NCI-H1092 treated with DMSO at 0.1 percent for 48 hours (cell line): ENCODE results near the gene UBALD2.
"Not testable (repeated sequence)": the region's sequence is repeated elsewhere in the genome, so short reads cannot be mapped to it uniquely, and the experiment has no call there.

ENCODE experiments used
- DNase-seq: peaks from one replicate; lab custom pipeline; 2025; lab: John Stamatoyannopoulos, UW

Gene UBALD2

GRCh38 chr17:76246080-76247066, 18.8 kb upstream of the UBALD2 start:
- DNase-seq = no peak

GRCh38 chr17:76247304-76247703, 17.8 kb upstream of the UBALD2 start:
- DNase-seq = no peak

- no peak for DNase-seq
Observed at GRCh38 chr17:76248013-76248782, 16.9 kb upstream of the UBALD2 start.

- DNase-seq = no peak
Observed at GRCh38 chr17:76250141-76250540, 15.0 kb upstream of the UBALD2 start.

GRCh38 chr17:76251478-76252039, 13.6 kb upstream of the UBALD2 start:
- no peak for DNase-seq

- no peak for DNase-seq
Observed at GRCh38 chr17:76252040-76252954, 12.9 kb upstream of the UBALD2 start.

GRCh38 chr17:76252967-76253766, 12.0 kb upstream of the UBALD2 start:
- not testable (repeated sequence) for DNase-seq

- DNase-seq = no peak
Observed at GRCh38 chr17:76253841-76254240, 11.3 kb upstream of the UBALD2 start.

- DNase-seq = no peak
Observed at GRCh38 chr17:76254275-76254674, 10.9 kb upstream of the UBALD2 start.

- DNase-seq = no peak
Observed at GRCh38 chr17:76255801-76256429, 9.2 kb upstream of the UBALD2 start.

- DNase-seq = not testable (repeated sequence)
Observed at GRCh38 chr17:76256430-76257050, 8.6 kb upstream of the UBALD2 start.

- DNase-seq = no peak
Observed at GRCh38 chr17:76260220-76260619, 4.9 kb upstream of the UBALD2 start.

- no peak for DNase-seq
Observed at GRCh38 chr17:76260669-76261068, 4.5 kb upstream of the UBALD2 start.

GRCh38 chr17:76261421-76262215, 3.5 kb upstream of the UBALD2 start:
- no peak for DNase-seq

- DNase-seq = no peak
Observed at GRCh38 chr17:76262732-76263344, 2.3 kb upstream of the UBALD2 start.

GRCh38 chr17:76263896-76264295, 1.3 kb upstream of the UBALD2 start:
- no peak for DNase-seq

GRCh38 chr17:76264425-76264754, 758 bp upstream of the UBALD2 start:
- peak; percentile 38 for DNase-seq

GRCh38 chr17:76265624-76266243, 586 bp downstream of the UBALD2 start:
- DNase-seq = peak; percentile 34
